ENCODE results near the gene ASB7.

ASB7 gene

DNA sequence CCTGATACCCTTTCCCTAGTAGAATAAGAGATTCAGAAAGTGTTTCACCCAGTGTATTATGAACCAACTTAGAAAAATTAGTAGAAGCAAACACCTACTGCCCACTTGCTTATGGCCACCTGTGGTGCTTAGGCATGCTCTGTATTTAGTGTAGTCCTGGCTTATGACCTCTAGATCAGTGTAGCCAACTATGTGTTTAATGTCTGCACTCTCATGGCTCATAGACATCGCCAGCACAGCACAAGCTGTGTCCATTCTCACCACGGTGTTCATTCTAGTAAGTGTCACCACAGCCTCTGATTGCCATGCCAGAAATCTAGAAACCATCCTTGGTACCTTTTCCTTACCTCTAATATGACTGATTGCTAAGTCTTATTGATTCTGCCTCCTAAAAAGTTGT, 14.3 kb downstream of the ASB7 start:
- TF ChIP-seq, protein P1, sequence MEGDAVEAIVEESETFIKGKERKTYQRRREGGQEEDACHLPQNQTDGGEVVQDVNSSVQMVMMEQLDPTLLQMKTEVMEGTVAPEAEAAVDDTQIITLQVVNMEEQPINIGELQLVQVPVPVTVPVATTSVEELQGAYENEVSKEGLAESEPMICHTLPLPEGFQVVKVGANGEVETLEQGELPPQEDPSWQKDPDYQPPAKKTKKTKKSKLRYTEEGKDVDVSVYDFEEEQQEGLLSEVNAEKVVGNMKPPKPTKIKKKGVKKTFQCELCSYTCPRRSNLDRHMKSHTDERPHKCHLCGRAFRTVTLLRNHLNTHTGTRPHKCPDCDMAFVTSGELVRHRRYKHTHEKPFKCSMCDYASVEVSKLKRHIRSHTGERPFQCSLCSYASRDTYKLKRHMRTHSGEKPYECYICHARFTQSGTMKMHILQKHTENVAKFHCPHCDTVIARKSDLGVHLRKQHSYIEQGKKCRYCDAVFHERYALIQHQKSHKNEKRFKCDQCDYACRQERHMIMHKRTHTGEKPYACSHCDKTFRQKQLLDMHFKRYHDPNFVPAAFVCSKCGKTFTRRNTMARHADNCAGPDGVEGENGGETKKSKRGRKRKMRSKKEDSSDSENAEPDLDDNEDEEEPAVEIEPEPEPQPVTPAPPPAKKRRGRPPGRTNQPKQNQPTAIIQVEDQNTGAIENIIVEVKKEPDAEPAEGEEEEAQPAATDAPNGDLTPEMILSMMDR (conservative IDR thresholded peaks at IDR 0.05; ENCODE audit: low read depth) = no peak
- POLR2A ChIA-PET (ENCODE audit: low non-redundant PET) = no interaction called here
- CTCF ChIA-PET = interaction anchor here (0.6 kb wide), 1 partner anchor 391 kb away, joined by 3 read pairs; no protein-coding TSS in a partner anchor
- DNase-seq (ENCODE audit: low spot score) = no peak
- no peak overlapping the region for H3K27ac ChIP-seq

DNA sequence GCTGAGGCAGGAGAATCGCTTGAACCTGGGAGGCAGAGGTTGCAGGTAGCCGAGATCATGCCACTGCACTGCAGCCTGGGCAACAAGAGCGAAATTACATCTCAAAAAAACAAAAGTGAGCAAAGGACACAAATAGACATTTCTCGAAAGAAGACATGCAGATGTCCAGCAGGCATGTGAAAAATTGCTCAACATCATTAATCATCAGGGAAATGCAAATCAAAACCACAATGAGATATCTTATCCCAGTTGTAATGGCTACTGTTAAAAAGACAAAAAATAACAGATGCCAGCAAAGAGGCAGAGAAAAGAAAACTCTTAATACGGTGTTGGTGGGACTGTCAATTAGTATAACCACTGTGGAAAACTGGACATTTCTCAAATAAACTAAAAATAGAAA, 20.9 kb downstream of the ASB7 start:
- ChIA-PET POLR2A (ENCODE audit: low non-redundant PET) (no interaction called here), CTCF (no interaction called here)
- DNase-seq (ENCODE audit: low spot score) = no peak
- H3K27ac ChIP-seq = peak overlapping the region; percentile 55
- TF ChIP-seq, protein P1 (conservative IDR thresholded peaks at IDR 0.05; ENCODE audit: low read depth) = no peak

DNA sequence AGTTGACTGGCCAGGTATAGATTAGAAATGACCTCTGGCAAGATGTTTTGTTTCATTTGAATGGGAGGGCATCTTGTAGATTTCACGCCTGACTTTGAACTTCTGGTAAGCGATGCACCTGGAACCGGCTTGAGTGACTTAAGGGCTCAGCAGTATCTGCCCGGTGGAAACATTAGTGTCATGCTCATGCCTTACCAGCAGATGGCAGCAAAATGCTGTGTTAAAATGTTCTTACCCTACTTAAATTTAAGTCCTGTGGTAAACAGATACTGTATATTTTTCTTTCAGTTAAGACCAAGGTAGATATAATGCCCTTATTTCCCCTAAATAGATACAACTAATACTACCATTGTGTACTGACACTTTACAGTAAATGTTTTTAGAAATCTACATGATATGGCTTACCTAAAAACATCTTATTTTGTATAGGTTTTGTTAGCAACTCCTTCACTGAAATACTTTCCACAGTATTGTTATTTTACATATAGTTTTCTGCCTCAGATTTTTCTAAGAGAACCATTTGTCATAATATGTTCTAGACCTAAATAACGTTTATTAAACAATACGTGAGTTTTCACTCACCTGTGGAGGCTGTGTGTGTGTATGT, 25.5 kb downstream of the ASB7 start:
- POLR2A ChIA-PET (ENCODE audit: low non-redundant PET) = no interaction called here

DNA sequence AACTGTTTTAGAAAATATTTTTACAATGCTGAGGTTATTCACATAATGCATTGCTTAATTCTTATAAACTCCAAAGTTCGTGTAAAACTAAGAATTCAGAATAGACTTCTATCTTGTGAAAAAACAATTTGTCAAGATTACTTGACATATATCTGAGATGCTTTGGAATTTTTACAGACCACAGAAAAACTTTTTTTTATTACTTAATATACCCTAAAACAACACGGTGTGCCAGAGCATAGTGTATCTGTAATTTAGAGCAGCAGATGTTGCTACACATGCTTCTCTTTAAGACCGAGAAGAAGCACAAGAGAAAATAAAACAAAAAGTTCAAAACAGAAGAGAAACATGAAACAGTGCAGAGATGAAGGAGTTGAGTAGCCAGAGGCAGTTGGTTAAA, 26.4 kb downstream of the ASB7 start:
- H3K27ac ChIP-seq = no peak overlapping the region
- ChIA-PET CTCF (no interaction called here), POLR2A (ENCODE audit: low non-redundant PET) (no interaction called here)
- TF ChIP-seq, protein P1 (conservative IDR thresholded peaks at IDR 0.05; ENCODE audit: low read depth) = no peak
- DNase-seq (ENCODE audit: low spot score) = no peak

More for the DNA sequence above, 25.5 kb downstream of the ASB7 start:
- CTCF ChIA-PET = interaction anchor here (1.1 to 1.8 kb wide), 2 partner anchors 245 to 381 kb away, joined by 3 to 7 read pairs; no protein-coding TSS in a partner anchor
- DNase-seq (ENCODE audit: low spot score) = peak; percentile 69
- TF ChIP-seq, protein P1 (conservative IDR thresholded peaks at IDR 0.05; ENCODE audit: low read depth) = peak; percentile 89
- H3K27ac ChIP-seq = no peak overlapping the region

DNA sequence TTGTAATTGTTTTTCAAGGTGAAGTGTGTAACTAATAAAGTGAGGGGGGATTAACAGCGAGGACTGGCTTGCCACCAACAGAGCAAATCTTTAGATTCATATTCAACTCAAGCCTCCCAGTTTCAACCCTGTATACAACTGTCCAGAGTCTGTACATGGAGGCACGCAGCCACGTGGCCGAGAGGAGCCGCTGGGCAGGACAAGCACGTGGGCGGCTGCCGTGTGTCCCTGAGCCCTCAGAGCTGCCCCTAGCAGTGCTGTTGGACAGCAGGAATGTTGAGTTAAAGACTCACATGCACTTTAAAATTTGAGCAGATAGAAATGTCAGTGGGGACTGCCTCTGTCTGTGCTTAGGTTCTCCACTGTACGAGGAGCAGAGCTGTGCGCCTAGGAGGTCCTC, 29.4 kb downstream of the ASB7 start:
- POLR2A ChIA-PET (ENCODE audit: low non-redundant PET) = no interaction called here
- no peak overlapping the region for H3K27ac ChIP-seq
- TF ChIP-seq, protein P1 (conservative IDR thresholded peaks at IDR 0.05; ENCODE audit: low read depth) = no peak
- DNase-seq (ENCODE audit: low spot score) = no peak
- CTCF ChIA-PET = interaction anchor here (2.0 kb wide), 1 partner anchor 241 kb away, joined by 8 read pairs; no protein-coding TSS in a partner anchor

DNA sequence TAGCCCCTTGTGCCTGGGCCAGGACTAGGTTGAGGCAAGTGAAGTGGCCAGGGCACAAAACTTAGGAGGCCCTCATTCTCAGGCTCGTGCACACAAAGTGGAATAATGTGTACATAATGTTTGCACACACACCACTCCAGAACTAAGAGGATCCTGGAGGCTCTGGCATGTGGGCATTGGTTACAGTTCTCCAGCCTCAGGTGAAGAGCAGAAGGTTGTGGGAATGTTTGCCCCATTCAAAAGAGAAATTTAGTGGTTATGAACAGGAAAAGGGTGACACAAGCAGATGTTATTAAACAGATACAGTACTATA, 31.3 kb downstream of the ASB7 start:
- CTCF ChIA-PET = interaction anchor here (1.6 kb wide), 1 partner anchor 375 kb away, joined by 4 read pairs; no protein-coding TSS in a partner anchor

More for the DNA sequence above, 31.3 kb downstream of the ASB7 start:
- TF ChIP-seq, protein P1 (conservative IDR thresholded peaks at IDR 0.05; ENCODE audit: low read depth) = no peak
- POLR2A ChIA-PET (ENCODE audit: low non-redundant PET) = no interaction called here
- DNase-seq (ENCODE audit: low spot score) = no peak
- H3K27ac ChIP-seq = no peak overlapping the region

All from RWPE1 (cell line).